ENCODE measurements around the gene CIBAR2. TPM values are rescaled to one million over a fixed set of nuclear protein-coding genes. Genes with fewer than 3 reads are reported as not detected.
A peak's percentile ranks its signal among the peaks of the same experiment; 100 is the strongest.

Gene CIBAR2
- total and polyA plus RNA-seq, 9 of the 15 experiments (the other 6 are each of a cell fraction or from before 2014, with no cell fraction given) = not detected

DNA sequence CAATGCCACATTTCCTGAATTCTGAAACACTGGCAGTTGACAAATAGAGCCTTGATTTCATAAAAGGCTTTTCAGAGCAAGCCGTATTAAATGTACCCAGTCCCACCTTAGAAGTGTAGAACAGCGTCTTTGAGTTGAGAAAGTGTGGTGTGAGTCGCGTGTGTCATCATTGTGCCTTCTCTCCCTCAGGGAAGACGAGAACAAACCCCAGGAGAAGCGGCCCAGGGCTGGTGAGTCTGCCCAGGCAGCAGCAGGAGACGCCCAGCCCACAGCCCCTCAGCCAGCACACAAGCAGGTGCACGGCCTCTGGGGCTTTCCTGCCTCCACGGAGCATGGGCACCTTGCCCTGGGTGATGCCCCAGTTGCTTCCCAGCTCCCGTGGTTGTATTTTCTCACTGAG lies 34.0 kb downstream of the CIBAR2 start:
- DNase-seq (ENCODE audit: extremely low read depth in 1 of 4, low spot score in 3 of 4) (no peak), FAIRE-seq (no peak), ATAC-seq (no peak)
- no peaks in the 10 kb centered on the region; the same call in none of the 2 replicates for H4K20me1 ChIP-seq (replicated peaks; ENCODE audit: control insufficient read depth, insufficient read depth, low read length)
- TF ChIP-seq RBFOX2 (IDR thresholded peaks at IDR 0.05; ENCODE audit: low read depth, low read length) (no peak), MAFK (IDR thresholded peaks at IDR 0.05; ENCODE audit: low read length) (no peak), DACH1 (IDR thresholded peaks at IDR 0.05; ENCODE audit: partially characterized antibody) (no peak), SRSF3 (IDR thresholded peaks at IDR 0.05; ENCODE audit: insufficient read depth, low read length) (no peak), NR2F6 (CRISPR knock-in tag; IDR thresholded peaks at IDR 0.05) (no peak)
- POLR2A ChIA-PET = no interaction called here
- H3K9me1 ChIP-seq (ENCODE audit: control insufficient read depth, insufficient read depth, low read length) = no peaks in the 10 kb centered on the region
- no peak overlapping the region for H3K27ac ChIP-seq (ENCODE audit: extremely low read depth, low read depth, low read length)
- H3K4me3 ChIP-seq = no peak overlapping the region
- no peak overlapping the region for H3K4me2 ChIP-seq (ENCODE audit: insufficient read depth, low read length)
- H3K4me1 ChIP-seq (replicated peaks in 1 of 2; ENCODE audit: control insufficient read depth in 2 of 2, insufficient read depth in 2 of 2, low read length in 2 of 2) = peaks cover 0 to 30% of the 10 kb centered on the region in 2 experiments; a peak in 2 of 5 replicates
- H3K79me2 ChIP-seq (ENCODE audit: control insufficient read depth, insufficient read depth, low read length) = no peaks in the 10 kb centered on the region
- intact Hi-C loops (cut with micrococcal nuclease) (no loop called here), in situ Hi-C loops (cut with MboI) (no loop called here)
- no peaks in the 10 kb centered on the region for H3K27me3 ChIP-seq (ENCODE audit: control insufficient read depth in 2 of 2, insufficient read depth in 2 of 2, low read length in 2 of 2)
- H3K36me3 ChIP-seq (ENCODE audit: control insufficient read depth, insufficient read depth, low read length) = peaks cover 44% of the 10 kb centered on the region; the same call in 1 of the 3 replicates
- CTCF ChIA-PET (ENCODE audit: low intra/inter-chr PET ratio) = no interaction called here
- no peaks in the 10 kb centered on the region for H3K9me3 ChIP-seq (replicated peaks; ENCODE audit: control insufficient read depth, insufficient read depth, low read depth, low read length)
- 0 out of 4 replicates have a peak overlapping the region, but pooled peaks of 1 of the 2 experiments have one; percentile 7 for H3K9ac ChIP-seq (ENCODE audit: insufficient read depth in 1 of 2, low read depth in 2 of 2, low read length in 2 of 2)
- 79% methylated on average over 10 of the region's 10 CpGs for WGBS (ENCODE audit: insufficient coverage, low coverage, missing lambda C conversion rate)
- no TSS peak for BruUV-seq (replicated peaks)
- no peak overlapping the region for H2AFZ ChIP-seq (ENCODE audit: low read depth, low read length)

DNA sequence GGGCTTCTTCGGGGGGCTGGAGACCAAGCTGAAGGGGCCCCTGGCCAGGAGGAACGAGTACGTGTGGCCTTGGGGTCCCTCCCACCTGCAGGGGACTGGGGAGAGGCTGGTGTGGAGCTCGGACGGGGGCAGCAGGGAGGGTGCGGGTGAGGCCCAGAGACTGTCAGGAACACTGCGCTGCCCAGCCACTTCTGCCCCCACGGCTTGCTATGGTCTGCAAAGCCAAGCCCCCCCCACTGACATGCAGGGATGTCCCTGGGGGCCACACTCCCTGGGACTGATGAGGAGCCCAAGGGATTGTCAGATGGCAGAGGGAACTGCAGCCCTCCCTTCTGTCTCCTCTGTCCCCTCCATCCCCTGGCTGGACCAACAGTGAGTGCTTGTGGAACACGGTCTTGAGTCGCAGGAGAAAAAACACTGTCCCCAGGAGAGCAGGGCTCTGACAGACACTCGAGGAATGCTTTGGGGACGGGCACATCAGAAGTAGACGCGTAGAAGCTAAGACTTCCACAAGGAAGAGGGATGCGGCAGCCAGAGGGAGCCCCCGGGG lies 34.6 kb downstream of the CIBAR2 start:
- Histone ChIP-seq H3K79me2 (ENCODE audit: control insufficient read depth, insufficient read depth, low read length) (no peaks in the 10 kb centered on the region), H2AFZ (ENCODE audit: low read depth, low read length) (no peak overlapping the region), H3K9me1 (ENCODE audit: control insufficient read depth, insufficient read depth, low read length) (no peaks in the 10 kb centered on the region), H3K4me3 (no peak overlapping the region), H3K4me2 (ENCODE audit: insufficient read depth, low read length) (no peak overlapping the region), H3K36me3 (ENCODE audit: control insufficient read depth, insufficient read depth, low read length) (peaks cover 49% of the 10 kb centered on the region; the same call in 1 of the 3 replicates), H3K27ac (ENCODE audit: extremely low read depth, low read depth, low read length) (no peak overlapping the region), H3K27me3 (ENCODE audit: control insufficient read depth in 2 of 2, insufficient read depth in 2 of 2, low read length in 2 of 2) (no peaks in the 10 kb centered on the region), H3K9me3 (replicated peaks; ENCODE audit: control insufficient read depth, insufficient read depth, low read depth, low read length) (no peaks in the 10 kb centered on the region), H4K20me1 (replicated peaks; ENCODE audit: control insufficient read depth, insufficient read depth, low read length) (no peaks in the 10 kb centered on the region; the same call in 1 of the 2 replicates), H3K4me1 (replicated peaks in 1 of 2; ENCODE audit: control insufficient read depth in 2 of 2, insufficient read depth in 2 of 2, low read length in 2 of 2) (peaks cover 0 to 29% of the 10 kb centered on the region in 2 experiments; a peak in 2 of 5 replicates), H3K9ac (ENCODE audit: insufficient read depth in 1 of 2, low read depth in 2 of 2, low read length in 2 of 2) (no peak overlapping the region; a peak in 1 of 4 replicates)
- in situ Hi-C loops (cut with MboI) = no loop called here
- no peak for DNase-seq (ENCODE audit: extremely low read depth in 1 of 4, low spot score in 3 of 4)
- ATAC-seq = no peak
- POLR2A ChIA-PET = no interaction called here
- 93% methylated on average over 12 of the region's 16 CpGs for WGBS (ENCODE audit: insufficient coverage, low coverage, missing lambda C conversion rate)
- CTCF ChIA-PET (ENCODE audit: low intra/inter-chr PET ratio) = no interaction called here
- TF ChIP-seq, protein P1, sequence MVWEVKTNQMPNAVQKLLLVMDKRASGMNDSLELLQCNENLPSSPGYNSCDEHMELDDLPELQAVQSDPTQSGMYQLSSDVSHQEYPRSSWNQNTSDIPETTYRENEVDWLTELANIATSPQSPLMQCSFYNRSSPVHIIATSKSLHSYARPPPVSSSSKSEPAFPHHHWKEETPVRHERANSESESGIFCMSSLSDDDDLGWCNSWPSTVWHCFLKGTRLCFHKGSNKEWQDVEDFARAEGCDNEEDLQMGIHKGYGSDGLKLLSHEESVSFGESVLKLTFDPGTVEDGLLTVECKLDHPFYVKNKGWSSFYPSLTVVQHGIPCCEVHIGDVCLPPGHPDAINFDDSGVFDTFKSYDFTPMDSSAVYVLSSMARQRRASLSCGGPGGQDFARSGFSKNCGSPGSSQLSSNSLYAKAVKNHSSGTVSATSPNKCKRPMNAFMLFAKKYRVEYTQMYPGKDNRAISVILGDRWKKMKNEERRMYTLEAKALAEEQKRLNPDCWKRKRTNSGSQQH (CRISPR knock-in tag; IDR thresholded peaks at IDR 0.05) = no peak
- TF ChIP-seq POLR2G (IDR thresholded peaks at IDR 0.05; ENCODE audit: low read depth, low read length) = peak; percentile 5; the same call in 1 of the 2 replicates
- FAIRE-seq = no peak
- intact Hi-C loops (cut with micrococcal nuclease) = no loop called here
- no TSS peak for BruUV-seq (replicated peaks)

All from K562 (cell line).